CD14-positive monocyte (primary cell): Measurements from ENCODE around the gene FAM120B. TPM values are rescaled to one million over a fixed set of nuclear protein-coding genes. Genes with fewer than 3 reads are reported as not detected.

Experiments
- DNase-seq, 3 donors: peaks; one replicate each; pipeline ENCODE4 v3.0.0-alpha.2; 2011 to 2022
- H2AFZ ChIP-seq: 2 replicates; pipeline ENCODE4 v1.6.0; 2012; ENCODE audit warnings: mild to moderate bottlenecking, low read depth, low read length, inconsistent platforms; ENCODE audit not compliant: insufficient read depth, poor library complexity, severe bottlenecking
- H3K27ac ChIP-seq, 2 donors: 1 replicate in 1 of 2; 2 replicates in 1 of 2; pipeline ENCODE4 v1.5.1; 2012 to 2013; ENCODE audit warnings: low read length in 2 of 2, control low read depth in 1 of 2, inconsistent platforms in 1 of 2, low read depth in 1 of 2, mild to moderate bottlenecking in 1 of 2
- H3K27me3 ChIP-seq, 2 donors: one replicate each; pipeline versions ENCODE4 v1.6.0 to v1.6.1; 2011 to 2013; ENCODE audit warnings: low read length in 2 of 2; ENCODE audit not compliant: control insufficient read depth in 2 of 2, insufficient read depth in 2 of 2
- H3K36me3 ChIP-seq, 2 donors: replicated peaks in 1 of 2; 1 replicate in 1 of 2; 2 replicates in 1 of 2; pipeline versions ENCODE4 v1.5.1 to v1.6.1; 2012 to 2013; ENCODE audit warnings: low read length in 2 of 2, control low read depth in 1 of 2, inconsistent platforms in 1 of 2, mild to moderate bottlenecking in 1 of 2; ENCODE audit not compliant: insufficient read depth in 2 of 2, control insufficient read depth in 1 of 2
- H3K4me1 ChIP-seq, 2 donors: 1 replicate in 1 of 2; 2 replicates in 1 of 2; pipeline versions ENCODE4 v1.5.1 to v1.6.1; 2012 to 2013; ENCODE audit warnings: low read length in 2 of 2, control low read depth in 1 of 2, inconsistent platforms in 1 of 2, mild to moderate bottlenecking in 1 of 2, moderate library complexity in 1 of 2; ENCODE audit not compliant: insufficient read depth in 2 of 2, control insufficient read depth in 1 of 2
- H3K4me2 ChIP-seq: replicated peaks from 2 replicates; pipeline ENCODE3; 2012; ENCODE audit warnings: low read length, moderate library complexity, mild to moderate bottlenecking; ENCODE audit not compliant: poor library complexity, severe bottlenecking; ENCODE audit errors: extremely low read depth
- H3K4me3 ChIP-seq, 3 experiments: fragments of 200-600 bp in 1 of 3; sonication (generic) in 1 of 3; replicated peaks in 1 of 3; 1 replicate in 2 of 3; 2 replicates in 1 of 3; pipeline ENCODE4 v1.5.1; 2011 to 2013; ENCODE audit warnings: low read length in 3 of 3, mild to moderate bottlenecking in 3 of 3, control low read depth in 2 of 3, low read depth in 2 of 3, inconsistent platforms in 1 of 3, moderate library complexity in 1 of 3
- H3K79me2 ChIP-seq: 2 replicates; pipeline ENCODE4 v1.6.0; 2012; ENCODE audit warnings: mild to moderate bottlenecking, control low read depth, inconsistent platforms, low read length, moderate library complexity; ENCODE audit not compliant: insufficient read depth
- H3K9ac ChIP-seq: 2 replicates; pipeline ENCODE4 v1.6.0; 2017; ENCODE audit warnings: low read length, mild to moderate bottlenecking; ENCODE audit not compliant: insufficient read depth, poor library complexity, severe bottlenecking
- H3K9me3 ChIP-seq, 2 donors: replicated peaks in 1 of 2; 1 replicate in 1 of 2; 2 replicates in 1 of 2; pipeline versions ENCODE4 v1.5.1 to v1.6.1; 2012 to 2013; ENCODE audit warnings: low read length in 2 of 2, control low read depth in 1 of 2; ENCODE audit not compliant: control insufficient read depth in 1 of 2, insufficient read depth in 1 of 2
- H4K20me1 ChIP-seq: 2 replicates; pipeline ENCODE4 v1.6.0; 2012; ENCODE audit warnings: mild to moderate bottlenecking, low read length, control low read depth, moderate library complexity; ENCODE audit not compliant: insufficient read depth
- H3K27ac Mint-ChIP-seq, 7 donors: one replicate each; pipeline ENCODE4 v1.8.0; 2020; ENCODE audit warnings: mild to moderate bottlenecking in 7 of 7, mixed read lengths in 7 of 7, moderate library complexity in 6 of 7, inconsistent platforms in 2 of 7
- H3K27me3 Mint-ChIP-seq, 3 donors: one replicate each; pipeline ENCODE4 v1.8.0; 2021 to 2022; ENCODE audit warnings: low read depth in 3 of 3, mild to moderate bottlenecking in 3 of 3, mixed read lengths in 3 of 3, moderate library complexity in 3 of 3, inconsistent platforms in 1 of 3
- H3K36me3 Mint-ChIP-seq, 2 donors: one replicate each; pipeline ENCODE4 v1.8.0; 2020; ENCODE audit warnings: mixed read lengths in 2 of 2, inconsistent platforms in 1 of 2, mild to moderate bottlenecking in 1 of 2
- H3K4me1 Mint-ChIP-seq: one replicate; pipeline ENCODE4 v1.8.0; 2020; ENCODE audit warnings: mild to moderate bottlenecking, mixed read lengths
- H3K4me3 Mint-ChIP-seq, 2 donors: one replicate each; pipeline ENCODE4 v1.8.0; 2020; ENCODE audit warnings: mild to moderate bottlenecking in 2 of 2, mixed read lengths in 2 of 2, moderate library complexity in 1 of 2
- H3K9me3 Mint-ChIP-seq, 7 donors: one replicate each; pipeline ENCODE4 v1.8.0; 2020 to 2022; ENCODE audit warnings: mixed read lengths in 7 of 7, mild to moderate bottlenecking in 6 of 7, moderate library complexity in 6 of 7, inconsistent platforms in 2 of 7
- CTCF ChIP-seq: fragments of 200-600 bp; IDR thresholded peaks from one replicate; pipeline ENCODE4 v1.8.0; 2022; ENCODE audit warnings: antibody characterized with exemption, mild to moderate bottlenecking
- WGBS: methylation state at CpG from one replicate; pipeline ENCODE4 v1.1.5; 2013; ENCODE audit warnings: missing lambda C conversion rate; ENCODE audit not compliant: insufficient coverage; 5-methylcytosine and 5-hydroxymethylcytosine counted together
- intact Hi-C, 2 donors: fragments of 100-400 bp; cut with micrococcal nuclease; formaldehyde crosslinking; loops; one replicate each; pipeline versions ENCODE4 v1.15.0 to v1.15.1; 2023
- polyA plus RNA-seq, 3 donors: library from polyadenylated mRNA; depleted of rRNA in 1 of 3; unstranded in 2 of 3; stranded (reverse) in 1 of 3; fragments of 300-500 nt in 2 of 3; fragments of >200 nt in 1 of 3; fragmentation: Illumina TruSeq in 2 of 3; gene quantifications; 1 replicate in 2 of 3; 2 replicates in 1 of 3; pipeline ENCODE4 v1.2.3, GENCODE V29; 2012 to 2021
- small RNA-seq: library from RNA; depleted of rRNA; stranded (forward); fragments of <200 nt; gene quantifications from one replicate; pipeline ENCODE3, GENCODE V24; 2012; ENCODE audit warnings: low read depth; ENCODE audit not compliant: insufficient read length

Gene FAM120B
- polyA plus RNA-seq, 3 donors = 10.6 to 20.2 (median 11.2) TPM

DNA sequence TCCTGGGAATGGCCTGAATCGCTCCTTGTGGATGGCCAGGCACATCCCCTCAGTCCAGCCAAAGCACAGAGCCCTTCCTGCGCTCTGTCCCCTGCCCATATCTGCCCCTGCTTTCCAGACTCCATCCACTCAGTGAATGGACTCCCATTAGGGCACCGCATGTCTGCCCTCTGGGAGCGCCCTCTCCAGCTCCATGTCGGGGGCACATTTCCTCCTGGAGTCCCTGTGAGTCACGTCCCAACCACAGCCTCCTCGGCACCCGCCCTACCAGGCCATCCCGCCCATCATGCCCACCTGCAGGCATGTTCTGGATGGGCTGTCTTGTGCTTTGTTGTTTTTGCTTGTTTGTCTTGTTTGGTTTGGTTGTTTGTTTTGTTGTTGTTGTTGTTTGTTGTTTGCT is 149.8 kb downstream of the FAM120B start:
- 85% methylated on average over 5 of the region's 9 CpGs for WGBS
- Mint-ChIP-seq H3K4me1 (peaks cover 9% of the 10 kb centered on the region), H3K27ac (no peak overlapping the region), H3K36me3 (no peaks in the 10 kb centered on the region), H3K9me3 (peaks cover 0 to 5% (median 3%) of the 10 kb centered on the region in 7 donors), H3K4me3 (no peak overlapping the region), H3K27me3 (peaks cover 0 to 4% (median 2%) of the 10 kb centered on the region in 3 donors)
- no peaks in the 10 kb centered on the region for H3K27me3 ChIP-seq
- no peak for TF ChIP-seq CTCF
- H3K9ac ChIP-seq = no peak overlapping the region
- no peak overlapping the region for H3K27ac ChIP-seq
- H3K79me2 ChIP-seq = no peaks in the 10 kb centered on the region
- H3K4me1 ChIP-seq = peaks cover 10 to 11% of the 10 kb centered on the region in 2 donors
- intact Hi-C loops = no loop called here
- no peaks in the 10 kb centered on the region for H4K20me1 ChIP-seq
- no peak overlapping the region for H3K4me3 ChIP-seq
- H3K36me3 ChIP-seq = no peaks in the 10 kb centered on the region
- H3K4me2 ChIP-seq = no peak overlapping the region
- no peaks in the 10 kb centered on the region for H3K9me3 ChIP-seq
- no peak overlapping the region for H2AFZ ChIP-seq
- no peak for DNase-seq

Small RNA genes within 50 kb of the gene (small RNA-seq; reads per million reads assigned to genes)
- not detected for gene MIR4644

Other genes with a start within 250 kb of the FAM120B start
- under 1 TPM in 1 of 3 donors, not detected in 2; 0.17 TPM for gene DLL1, start 15.7 kb upstream of the FAM120B start, polyA plus RNA-seq
- gene PSMB1, start 246.5 kb downstream of the FAM120B start, polyA plus RNA-seq = 100 to 1,000 TPM; 172 to 647 (median 558) TPM
- gene TBP, start 247.6 kb downstream of the FAM120B start, polyA plus RNA-seq = 10 to 100 TPM in 2 of 3 donors, 1 to 10 TPM in 1; 7.3 to 14.5 (median 14.4) TPM